HG03045 (cell line): ENCODE data around the gene CDT1.

Source experiments
- ATAC-seq: cut with Tn5 transposase; IDR thresholded peaks from one replicate; pipeline ENCODE4 v1.9.1; 2021; ENCODE audit warnings: mild to moderate bottlenecking, moderate library complexity; ENCODE audit not compliant: unreplicated experiment

CDT1 gene

DNA sequence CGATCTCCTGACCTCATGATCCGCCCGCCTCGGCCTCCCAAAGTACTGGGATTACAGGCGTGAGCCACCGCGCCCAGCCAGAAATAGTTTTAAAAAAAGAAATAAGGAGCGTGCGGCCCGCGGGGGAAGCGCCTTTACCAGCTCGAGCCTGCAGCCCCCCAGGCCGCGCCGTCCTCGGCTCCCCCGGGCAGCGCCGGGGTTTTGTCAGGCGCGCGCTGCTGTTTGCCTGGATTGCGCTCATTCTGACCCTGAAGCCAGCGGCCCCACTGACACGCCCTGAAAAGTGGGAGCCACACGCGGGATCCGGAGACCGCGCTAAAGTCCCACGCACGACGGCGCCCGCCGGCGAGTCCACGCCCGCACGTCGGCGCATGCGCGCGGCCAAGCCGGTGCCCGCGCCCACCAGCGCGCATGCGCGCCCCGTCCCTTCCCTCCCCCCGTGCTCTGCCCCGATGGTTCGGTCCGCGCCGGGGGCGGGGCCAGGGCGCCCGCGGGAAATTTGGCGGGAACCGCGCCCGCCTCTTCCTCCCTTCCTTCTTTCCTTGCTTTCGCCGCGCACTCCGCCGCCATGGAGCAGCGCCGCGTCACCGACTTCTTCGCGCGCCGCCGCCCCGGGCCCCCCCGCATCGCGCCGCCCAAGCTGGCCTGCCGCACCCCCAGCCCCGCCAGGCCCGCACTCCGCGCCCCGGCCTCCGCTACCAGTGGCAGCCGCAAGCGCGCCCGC, at the start of gene CDT1:
CDT1 (plus strand) TSS at position 526 of the 724 bp plus-strand sequence; CDS start at position 569, 43 bp downstream.
- peak; percentile 51 for ATAC-seq

DNA sequence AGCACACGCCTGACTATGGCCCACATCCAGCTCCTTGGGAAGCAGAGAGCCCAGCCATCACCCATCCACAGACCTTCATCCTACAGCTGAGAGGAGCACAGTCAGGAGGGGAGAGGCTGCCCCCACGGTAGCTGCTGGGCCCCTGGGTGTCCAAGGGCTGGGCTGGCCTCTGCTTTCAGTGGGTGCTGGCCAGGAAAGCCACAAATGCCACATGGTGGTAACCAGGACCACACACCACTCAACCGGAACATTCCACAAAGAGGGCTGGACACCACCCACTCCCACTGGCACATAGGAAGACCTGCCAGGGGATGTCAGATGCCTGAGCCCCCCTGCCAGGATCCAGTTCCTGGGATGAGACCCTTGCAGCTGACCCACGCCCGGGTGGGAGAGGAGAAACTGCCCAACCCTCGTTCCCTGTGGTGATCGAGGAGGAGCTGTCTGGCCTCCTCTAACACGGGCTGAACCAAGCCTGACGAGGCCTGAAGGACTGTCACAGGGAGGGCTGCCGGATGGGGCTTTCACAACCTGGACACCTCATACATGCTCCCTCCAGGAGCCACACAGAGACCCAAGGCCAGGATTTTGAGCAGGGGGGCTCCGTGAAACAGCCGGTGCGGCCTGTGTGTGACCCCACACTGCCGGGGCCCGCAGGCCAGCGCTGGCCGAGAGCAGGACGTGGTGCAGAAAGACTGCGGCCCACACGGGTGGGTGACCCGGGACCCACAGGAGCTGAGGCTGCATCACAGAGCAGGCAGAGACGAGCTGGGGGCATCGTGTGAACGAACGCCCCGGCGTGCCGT, 49.3 kb upstream of the CDT1 start:
- ATAC-seq = no peak

DNA sequence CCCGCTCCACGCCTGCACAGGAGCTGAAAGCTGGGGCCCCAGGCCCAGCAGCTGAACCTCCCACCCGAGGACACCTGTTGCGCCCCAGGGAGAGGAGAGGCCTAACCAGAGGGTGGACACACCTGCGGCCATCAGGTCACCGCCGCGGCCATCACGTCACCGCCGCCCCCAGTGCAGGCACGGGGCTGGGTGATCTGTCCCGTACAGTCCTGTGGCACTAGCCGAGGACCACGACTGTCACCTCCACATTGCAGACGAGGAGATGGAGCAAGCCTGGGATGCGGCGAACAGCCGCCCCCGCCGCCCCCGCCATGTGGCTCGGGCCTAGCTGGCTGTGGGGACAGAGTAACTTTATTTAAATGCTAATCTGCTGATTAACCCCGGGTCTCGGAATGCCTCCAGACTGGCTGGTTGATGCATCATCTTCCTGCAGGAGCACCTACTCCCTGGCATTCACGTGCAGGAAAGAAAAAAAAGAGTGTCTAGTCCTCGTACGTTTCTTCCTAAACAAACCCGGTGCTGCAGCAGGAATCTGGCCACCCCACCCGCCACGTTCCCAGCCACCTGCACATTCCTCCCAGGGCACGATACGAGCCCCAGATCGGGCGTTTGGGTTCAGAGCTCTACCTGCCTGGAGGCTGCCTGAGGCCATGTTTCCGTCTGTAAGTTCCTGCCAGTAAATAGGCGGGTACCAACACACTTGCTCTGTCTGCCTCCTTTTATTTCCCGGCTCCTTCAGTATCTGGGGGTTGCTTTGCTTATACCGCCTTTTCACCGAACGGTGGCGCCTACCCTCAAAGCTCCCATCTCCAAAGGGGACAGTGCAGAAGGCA, 48.5 kb upstream of the CDT1 start:
- ATAC-seq = no peak

DNA sequence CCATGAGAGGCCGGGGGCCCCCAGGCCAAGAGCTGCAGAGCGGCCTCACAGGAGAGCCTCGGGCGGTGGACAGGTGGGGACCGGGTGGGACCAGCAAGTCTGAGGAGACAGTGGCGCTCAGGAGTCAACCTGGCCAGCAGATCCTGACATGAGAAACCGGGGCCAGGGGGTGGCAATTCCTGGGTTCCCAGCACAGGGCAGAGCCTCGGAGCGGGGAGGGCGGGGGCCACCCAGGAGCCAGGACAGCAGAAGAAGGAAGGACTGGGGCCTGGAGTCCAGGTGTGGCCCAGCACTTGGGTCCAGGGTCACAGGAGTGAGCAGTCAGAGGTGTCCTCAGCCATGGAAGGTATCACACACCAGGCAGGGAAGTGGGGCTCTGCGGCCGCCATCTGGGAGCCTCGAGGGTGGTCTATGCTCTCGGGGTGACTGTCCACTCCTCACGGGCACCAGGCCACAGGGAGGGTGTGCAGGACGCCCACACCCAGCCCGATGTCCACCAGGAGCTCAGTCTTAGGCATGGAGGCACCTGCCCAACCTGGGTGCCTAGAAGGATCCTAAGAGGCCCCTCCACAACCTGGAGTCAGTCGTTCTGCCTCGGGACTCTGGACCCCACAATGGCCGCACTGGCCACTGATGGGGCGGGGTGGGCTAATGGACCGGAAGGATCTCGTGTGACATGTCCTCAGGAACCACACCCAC, 47.7 kb upstream of the CDT1 start:
- ATAC-seq = no peak

DNA sequence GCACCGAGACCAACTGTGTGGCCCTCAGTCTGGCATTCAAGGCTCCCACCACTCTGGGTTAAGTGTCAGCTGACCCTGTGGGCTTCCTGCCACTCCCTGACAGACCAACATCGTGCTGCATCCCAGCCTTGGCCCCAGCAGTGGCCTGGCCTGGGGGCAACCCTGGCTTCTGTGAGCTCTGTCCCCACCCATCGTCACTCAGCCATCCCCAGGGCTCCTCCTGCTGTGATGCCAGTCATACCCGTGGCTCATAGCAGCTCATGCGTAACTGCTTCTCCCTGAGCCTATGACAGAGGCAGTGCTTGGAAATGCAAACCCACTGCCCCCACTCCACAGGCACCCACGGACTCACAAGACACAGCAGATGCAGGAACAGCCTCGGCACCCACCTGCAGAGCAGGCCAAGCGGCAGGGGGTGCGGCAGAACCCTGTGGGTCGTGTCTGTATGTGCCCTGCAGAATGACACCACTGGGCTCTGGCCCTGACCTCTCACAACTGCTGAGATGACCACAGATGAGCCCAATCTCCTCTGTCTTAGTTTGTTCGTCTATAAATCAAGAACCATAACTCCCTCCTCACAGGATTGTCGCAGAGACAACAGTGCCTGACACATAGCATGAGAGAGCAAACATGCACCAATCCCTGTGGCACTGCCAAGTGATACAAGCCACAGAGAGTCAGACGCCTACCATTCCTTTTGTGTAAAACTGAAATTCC, 45.2 kb upstream of the CDT1 start:
- no peak for ATAC-seq

DNA sequence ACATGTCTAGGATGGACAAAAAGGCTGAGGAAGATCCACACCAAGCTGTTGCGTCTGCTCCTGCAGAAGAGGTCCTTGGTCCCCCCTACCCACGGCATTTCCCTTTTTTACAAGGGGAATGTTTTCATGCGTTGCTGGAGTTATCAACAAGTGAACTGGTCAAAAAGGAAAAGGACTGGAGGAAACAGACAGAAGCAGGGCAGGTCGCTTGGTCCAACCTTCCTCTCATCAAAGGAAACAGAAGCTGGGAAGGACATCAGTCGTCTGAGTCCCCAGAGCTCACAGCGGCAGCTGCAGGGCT, 44.7 kb upstream of the CDT1 start:
- ATAC-seq = no peak

DNA sequence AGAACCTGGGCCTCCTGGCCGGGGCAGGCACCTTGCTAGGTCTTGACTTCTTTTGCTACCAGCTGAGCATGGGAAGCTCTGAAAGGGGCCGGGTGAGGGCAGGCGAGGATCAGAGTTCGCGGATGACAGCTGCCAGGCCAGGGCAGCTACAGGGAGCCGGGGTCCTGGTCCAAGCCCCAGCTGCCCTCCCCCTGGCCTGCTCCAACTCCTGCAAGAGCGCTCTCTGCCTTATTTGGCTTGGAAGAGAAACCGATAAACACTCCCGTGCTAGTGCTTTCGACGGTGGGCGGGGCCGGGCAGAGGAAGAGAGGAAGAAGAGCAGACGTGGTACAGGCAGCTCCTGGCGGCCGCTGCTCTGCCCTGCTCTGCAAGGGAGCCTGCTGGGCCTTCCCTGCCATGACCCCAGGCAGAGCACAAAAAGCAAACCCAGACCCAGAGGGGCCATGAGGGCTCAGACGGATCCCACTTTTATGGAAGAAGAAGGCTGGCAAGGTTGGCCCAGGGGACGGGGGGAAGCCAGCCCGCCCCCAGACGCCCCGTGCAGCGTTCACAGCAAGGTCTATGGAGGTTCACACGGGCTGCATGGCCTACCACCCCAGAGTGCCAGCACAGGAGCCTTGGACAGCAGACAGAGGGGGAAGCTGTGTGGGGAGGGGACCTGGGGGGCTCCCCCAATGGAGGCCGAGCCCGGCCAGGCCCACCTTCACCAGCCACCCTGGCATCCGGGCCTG, 44.2 kb upstream of the CDT1 start:
- ATAC-seq = no peak

DNA sequence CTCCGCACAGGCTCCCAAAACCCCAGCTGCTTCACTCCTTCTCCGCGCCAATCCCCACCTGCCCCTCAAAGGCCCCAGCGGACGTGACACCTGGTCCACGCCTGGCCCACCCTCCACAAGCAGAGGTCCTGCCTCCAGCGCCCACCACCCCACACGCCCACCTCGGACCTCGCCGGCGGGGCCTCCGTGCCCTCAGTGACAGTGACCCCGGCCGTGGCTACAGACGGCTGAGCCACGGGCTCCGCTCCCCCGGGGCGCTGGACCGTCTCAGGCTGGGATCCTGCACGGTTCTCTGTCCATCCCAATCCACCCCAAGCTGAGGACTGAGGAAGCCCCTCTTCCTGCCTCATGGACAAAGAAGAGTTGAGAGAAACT, 43.6 kb upstream of the CDT1 start:
- no peak for ATAC-seq

DNA sequence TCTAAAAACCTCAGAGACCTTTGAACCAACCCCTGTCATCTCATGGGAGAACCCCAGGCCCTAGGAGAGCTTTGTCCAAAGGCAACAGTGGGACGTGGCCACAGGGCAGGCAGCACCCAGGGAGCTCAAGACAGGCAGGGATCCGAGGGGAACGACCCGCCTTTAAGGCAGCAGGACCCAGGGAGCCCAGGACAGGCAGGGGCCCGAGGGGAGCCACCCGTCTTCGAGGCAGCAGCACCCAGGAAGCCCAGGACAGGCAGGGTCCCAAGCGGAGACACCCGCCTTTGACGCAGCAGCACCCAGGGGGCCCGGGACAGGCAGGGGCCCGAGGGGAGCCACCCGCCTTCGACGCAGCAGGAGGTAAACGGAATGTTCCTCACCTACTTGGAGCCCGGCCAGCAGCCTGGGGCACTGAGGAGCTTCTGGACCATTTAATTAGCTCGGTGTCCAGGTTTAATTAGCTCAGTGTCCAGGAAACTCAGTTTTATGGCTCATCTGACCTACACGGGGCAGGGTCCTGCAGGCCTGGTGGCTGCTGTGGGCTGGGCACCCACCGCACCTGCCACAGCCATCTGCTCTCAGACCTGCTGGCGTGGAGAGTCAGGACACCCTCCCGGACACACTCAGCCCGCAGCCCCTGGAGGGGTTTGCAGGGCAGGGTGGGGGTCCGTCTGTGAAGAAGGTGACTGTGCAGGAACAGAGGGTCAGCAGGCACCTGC, 43.0 kb upstream of the CDT1 start:
- no peak for ATAC-seq

DNA sequence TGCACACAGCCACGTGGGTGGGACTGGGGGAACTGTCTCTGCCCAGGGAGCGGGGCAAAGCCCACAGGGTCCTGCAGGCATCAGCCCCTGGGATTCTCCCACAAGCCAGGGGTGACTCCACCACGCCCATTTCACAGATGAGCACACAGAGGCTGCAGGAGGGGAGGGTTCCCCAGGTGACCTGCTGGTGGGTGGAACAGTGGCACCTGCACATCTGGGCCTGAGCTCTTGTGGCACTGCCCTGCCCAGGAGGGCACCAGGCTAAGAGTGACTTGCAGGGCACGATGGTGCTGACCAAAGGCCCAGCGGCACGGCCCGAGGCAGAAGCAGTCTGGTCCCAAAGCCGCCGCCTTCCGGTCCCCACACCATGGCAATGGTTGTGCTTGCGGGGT, 42.5 kb upstream of the CDT1 start:
- no peak for ATAC-seq

DNA sequence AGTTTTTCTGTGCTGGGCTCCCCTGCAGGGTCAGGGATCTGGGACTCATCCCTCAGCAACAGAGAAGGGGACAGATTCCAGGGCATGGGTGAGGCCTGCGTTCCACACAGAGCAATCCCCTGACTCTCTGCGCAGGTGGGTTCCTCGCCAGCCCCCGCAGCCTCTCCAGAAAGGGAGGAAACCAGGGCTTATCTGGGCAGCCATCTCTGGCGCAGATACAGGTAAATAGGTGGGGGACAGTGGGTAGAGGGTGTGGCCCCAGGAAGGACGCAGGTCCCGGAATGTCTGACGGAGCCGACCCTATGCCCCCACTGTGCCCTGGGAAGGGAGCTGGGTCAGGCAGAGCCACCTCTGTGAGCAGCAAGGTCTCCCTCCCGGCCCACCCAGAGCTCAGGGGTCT, 41.8 kb upstream of the CDT1 start:
- no peak for ATAC-seq

DNA sequence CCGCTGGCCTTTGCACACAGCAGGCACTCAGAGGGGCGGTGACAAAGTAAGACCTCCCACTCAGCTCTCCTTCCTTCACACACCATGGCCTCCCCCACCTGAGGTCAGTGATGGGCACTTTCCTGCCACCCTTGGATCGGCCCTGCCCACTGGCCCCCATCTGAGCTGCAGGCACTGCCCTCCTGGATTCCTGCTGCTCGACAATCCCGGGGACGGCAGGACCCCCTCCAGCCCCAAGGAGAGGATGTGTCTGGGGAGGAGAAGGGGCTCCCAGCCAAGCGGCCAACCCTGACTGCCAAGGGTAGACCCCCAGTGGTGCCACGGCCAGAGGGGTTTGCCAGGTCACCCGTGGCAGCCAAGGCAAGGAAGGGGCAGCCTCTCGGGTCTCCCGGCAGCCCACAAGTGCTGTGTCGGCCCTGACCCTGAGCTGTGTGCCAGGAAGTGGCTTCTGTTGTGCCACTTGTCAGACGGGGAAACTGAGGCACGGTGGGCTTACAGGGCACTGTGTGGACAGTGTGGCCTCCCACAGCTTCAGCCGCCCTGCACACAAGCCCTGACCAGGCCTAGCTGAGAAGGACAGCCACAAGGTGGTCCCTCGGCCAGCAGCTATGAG, 41.2 kb upstream of the CDT1 start:
- no peak for ATAC-seq

DNA sequence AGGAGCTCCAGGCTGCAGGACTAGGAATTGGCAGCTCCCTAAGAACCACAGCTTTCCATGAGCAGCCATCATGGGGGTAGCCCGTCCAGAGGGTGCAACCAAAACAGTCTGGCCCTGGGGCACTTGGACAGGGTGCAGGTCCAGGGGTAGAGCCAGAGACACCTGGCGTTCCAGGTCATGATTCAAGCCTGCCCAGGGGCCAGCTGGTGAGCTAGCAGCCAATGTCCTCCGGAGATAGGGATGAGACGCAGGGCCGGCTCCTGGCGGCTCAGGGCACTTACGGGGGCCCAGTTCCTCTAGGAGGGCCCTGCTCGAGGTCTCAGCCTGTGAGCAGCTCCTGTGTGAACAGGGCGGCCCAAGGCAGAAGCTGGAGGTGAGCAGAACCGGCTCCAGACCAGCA, 40.6 kb upstream of the CDT1 start:
- ATAC-seq = no peak

DNA sequence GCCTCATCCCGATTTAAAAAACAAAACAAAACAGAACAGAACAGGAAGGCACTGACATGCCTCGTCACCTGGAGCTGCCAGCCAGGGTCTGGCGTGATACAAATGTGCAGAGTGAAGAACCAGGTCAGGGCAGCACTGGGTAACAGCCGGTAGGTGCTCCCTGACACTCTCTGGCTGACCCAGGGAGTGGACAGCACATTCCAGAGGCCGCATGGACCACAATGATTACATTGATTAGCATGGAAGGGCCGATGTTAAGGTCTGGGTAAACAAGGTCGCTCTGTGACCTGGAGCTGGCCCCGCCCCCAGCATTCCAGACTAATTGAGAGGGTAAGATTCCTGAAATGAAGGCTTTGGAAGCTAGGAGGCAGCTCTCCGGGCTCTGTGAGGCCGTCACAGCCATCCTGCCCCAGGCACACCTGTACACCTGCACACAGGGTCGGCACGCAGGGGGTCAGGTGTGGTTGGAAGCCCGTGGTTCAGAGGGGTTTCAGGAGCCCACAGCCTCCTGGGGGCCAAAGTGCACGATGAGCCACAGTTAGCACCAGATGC, 40.0 kb upstream of the CDT1 start:
- ATAC-seq = no peak

DNA sequence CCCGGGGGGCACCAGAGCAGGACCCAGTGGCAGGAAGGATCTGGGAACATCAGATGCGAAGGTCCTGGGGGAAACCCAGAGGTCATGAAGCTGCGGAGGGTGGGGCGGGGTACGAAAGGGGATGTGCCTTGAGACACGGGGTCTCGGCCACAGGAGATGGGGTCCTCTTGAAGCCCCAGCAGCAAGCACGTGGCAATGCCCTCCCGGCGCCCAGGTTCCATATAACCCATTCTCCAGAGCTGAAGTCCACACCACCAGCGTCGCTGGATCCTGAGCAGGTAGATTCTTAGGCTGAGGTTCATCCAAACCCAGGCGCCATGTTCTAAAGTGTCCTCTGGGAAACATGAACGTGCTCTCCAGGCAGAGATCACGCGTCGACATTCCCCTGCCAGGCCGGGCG, 39.5 kb upstream of the CDT1 start:
- no peak for ATAC-seq

DNA sequence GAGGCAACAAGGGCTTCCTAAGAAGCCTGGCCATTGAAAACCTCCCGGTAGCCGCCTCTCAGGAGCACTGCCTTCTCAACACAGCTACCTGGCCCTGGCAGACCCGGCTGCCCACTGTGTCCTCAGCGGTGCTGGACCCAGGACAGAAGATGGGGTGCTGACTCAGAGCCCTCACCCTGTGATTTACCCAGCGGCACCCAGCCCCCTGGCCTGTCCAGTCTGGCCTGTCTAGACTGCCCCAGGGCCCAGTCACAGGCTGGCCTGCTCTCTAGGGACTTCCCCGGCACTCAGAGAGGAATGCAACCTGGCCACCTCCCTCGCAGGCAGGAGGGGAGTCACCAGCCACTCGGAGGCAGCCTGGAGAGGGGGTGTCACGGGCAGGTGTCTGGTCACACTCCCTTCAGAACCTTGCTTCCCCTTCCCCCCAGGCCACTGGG, 38.7 kb upstream of the CDT1 start:
- ATAC-seq = no peak

DNA sequence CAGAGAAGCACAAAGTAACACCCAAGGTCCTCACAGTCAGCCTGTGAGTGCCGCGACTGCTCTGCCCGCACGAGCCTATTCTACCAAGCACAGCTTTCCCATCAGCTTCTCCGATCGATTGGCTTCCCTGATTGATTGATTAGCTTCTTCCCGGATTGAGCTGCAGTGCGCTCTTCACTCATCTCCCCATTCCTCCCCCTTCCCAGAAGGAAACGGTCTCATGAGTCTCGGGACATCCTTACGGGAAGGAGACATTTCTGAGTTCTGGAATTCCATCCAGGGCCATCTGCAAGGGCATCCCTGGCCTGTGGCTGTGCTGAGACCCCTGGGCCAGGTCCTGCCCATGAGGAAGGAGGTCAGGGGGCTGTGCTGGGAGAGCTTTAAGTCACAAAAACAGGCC, 36.6 kb upstream of the CDT1 start:
- no peak for ATAC-seq

DNA sequence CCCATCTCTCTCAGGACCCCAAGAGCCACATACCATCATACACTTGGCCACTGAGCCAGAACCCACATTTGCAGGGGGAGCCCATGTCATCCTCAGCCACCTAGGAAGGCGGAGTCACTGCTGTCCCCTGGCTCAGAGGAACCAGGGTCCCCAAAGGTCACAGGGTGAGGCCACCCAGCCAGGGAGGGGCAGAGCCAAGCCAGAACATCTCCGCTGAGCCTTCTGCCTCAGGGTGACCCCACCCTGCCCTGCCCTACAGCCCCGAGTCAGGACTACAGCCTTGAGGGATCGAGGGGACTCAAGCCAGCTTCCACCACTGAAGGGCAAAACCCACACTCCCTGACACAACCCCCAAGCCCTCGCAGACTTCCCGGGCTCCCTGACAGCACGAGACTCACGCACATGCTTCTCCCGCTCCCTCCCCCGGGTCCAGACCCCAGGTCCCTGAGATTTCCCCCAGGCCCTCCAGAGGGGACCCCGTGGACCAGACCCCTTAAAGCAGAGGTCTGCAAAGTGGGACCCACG, 36.0 kb upstream of the CDT1 start:
- no peak for ATAC-seq
